Measurements from ENCODE around the gene RBMS1.

GRCh38 chr2:160457588-160457987 is 36.0 kb downstream of the RBMS1 start:
- TF ChIP-seq EZH2 (IDR thresholded peaks at IDR 0.05; ENCODE audit: low read length): no peak
- no peak for TF ChIP-seq CTCF (optimal IDR thresholded peaks at IDR 0.05 in 1 of 3, IDR thresholded peaks at IDR 0.05 in 1 of 3, conservative IDR thresholded peaks at IDR 0.05 in 1 of 3; ENCODE audit: extremely low read depth in 1 of 3, insufficient read depth in 2 of 3, low read length in 3 of 3)

Measured in keratinocyte (primary cell).